Astrocyte of the hippocampus (primary cell): ENCODE results near the gene IRF7.

Source experiments
- DNase-seq: peaks from one replicate; pipeline ENCODE4 v3.0.0; 2011; ENCODE audit warnings: low read depth, low spot score

IRF7 gene

DNA sequence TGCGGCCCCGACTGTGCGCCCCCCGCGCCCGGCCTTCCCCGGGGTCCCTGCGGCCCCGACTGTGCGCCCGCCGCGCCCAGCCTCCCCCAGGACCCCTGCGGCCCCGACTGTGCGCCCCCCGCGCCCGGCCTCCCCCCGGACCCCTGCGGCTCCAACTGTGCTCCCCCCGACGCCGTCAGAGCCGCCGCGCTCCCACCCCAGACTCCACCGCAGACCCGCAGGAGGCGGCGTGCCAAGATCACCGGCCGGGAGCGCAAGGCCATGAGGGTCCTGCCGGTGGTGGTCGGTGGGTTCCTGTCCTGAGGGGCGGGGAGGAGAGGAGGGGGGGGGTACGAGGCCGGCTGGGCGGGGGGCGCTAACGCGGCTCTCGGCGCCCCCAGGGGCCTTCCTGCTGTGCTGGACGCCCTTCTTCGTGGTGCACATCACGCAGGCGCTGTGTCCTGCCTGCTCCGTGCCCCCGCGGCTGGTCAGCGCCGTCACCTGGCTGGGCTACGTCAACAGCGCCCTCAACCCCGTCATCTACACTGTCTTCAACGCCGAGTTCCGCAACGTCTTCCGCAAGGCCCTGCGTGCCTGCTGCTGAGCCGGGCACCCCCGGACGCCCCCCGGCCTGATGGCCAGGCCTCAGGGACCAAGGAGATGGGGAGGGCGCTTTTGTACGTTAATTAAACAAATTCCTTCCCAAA lies 24.4 kb upstream of the IRF7 start:
- DNase-seq, result no peak

DNA sequence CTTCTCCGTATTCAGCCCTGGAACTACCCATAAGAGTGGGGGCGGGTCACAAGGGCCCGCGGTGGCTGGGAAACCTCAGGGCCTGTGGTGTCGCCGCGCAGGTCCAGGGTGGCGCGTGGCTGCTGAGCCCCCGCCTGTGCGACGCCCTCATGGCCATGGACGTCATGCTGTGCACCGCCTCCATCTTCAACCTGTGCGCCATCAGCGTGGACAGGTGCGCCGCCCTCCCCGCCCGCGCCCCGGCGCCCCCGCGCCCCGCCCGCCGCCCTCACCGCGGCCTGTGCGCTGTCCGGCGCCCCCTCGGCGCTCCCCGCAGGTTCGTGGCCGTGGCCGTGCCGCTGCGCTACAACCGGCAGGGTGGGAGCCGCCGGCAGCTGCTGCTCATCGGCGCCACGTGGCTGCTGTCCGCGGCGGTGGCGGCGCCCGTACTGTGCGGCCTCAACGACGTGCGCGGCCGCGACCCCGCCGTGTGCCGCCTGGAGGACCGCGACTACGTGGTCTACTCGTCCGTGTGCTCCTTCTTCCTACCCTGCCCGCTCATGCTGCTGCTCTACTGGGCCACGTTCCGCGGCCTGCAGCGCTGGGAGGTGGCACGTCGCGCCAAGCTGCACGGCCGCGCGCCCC lies 23.7 kb upstream of the IRF7 start:
- peak; percentile 38 for DNase-seq

DNA sequence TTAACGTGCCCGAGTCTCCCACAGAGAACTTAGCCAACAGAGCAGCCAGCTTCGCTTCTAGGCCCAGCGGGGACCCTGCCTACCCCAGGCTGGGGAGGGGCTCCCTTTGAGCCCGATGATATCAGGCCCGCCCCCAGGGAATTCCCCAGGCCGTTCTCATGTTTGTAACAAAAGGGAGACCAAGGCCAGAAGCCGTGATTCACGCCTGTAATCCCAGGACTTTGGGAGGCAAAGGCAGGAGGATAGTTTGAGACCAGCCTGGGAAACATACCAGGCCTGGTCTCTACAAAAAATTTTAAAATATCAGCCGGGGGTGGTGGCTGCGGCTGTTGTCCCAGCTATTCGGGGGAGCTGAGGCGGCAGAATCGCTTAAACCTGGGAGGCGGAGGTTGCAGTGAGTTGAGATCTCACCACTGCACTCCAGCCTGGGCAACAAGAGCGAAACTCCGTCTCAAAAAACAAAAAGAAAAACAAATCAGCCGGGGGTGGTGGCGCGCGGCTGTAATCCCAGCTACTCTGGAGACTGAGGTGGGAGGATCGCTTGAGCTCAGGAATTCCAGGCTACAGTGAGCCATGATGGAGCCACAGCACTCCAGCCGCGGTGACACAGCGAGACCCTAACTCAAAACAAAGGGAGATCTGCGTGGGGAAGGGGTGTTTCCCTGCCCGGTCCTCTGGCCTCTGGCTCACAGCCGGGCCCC lies 23.0 kb upstream of the IRF7 start:
- peak; percentile 84 for DNase-seq

DNA sequence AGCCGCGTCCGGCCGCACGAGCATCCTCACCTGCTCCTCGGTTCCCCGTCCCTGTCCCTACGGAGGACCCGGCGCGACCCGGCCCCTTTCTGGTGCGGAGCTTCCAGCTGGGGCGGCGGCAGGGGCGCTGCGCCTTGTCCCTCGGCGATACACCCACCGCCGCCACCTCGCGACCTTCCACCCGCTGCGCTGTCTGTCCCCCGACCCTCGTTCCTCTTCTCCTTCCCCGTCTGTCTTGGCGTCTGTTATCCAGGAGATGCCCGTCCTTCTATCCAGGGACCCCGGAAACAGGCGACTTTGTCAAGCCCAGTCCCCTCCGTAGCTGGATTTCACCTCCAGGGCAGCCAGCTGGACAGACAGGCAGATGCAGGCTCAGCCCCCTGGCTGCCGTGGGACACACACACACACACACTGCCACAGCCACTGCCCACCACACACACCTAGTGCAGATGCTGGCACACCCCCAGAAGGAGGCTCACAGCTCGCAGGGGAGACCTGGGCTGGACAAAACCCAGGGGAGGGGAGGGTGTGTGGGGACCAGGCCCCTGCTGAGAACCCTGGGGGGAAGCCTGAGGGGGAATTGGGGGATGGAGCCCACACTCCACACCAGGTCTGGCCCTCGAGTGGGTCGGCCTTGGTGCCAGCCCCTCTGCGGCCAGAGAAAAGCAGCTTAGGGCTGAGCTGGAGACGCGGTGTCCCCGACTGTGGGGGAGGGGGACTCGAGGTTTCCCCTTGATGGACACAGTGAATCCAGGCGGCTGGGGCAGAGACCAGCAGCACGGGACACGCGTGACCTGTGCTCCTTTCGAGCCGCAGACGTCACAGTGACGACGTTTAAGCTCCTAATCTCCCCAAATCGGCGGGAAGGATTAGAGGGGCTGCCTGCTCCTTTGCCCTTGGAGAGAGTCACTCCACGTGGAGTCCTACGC lies 22.1 kb upstream of the IRF7 start:
- DNase-seq, result peak; percentile 46

DNA sequence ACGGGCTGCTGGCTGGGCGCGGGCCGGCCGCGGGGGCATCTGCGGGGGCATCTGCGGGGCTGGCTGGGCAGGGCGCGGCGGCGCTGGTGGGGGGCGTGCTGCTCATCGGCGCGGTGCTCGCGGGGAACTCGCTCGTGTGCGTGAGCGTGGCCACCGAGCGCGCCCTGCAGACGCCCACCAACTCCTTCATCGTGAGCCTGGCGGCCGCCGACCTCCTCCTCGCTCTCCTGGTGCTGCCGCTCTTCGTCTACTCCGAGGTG lies 21.5 kb upstream of the IRF7 start:
- no peak for DNase-seq

DNA sequence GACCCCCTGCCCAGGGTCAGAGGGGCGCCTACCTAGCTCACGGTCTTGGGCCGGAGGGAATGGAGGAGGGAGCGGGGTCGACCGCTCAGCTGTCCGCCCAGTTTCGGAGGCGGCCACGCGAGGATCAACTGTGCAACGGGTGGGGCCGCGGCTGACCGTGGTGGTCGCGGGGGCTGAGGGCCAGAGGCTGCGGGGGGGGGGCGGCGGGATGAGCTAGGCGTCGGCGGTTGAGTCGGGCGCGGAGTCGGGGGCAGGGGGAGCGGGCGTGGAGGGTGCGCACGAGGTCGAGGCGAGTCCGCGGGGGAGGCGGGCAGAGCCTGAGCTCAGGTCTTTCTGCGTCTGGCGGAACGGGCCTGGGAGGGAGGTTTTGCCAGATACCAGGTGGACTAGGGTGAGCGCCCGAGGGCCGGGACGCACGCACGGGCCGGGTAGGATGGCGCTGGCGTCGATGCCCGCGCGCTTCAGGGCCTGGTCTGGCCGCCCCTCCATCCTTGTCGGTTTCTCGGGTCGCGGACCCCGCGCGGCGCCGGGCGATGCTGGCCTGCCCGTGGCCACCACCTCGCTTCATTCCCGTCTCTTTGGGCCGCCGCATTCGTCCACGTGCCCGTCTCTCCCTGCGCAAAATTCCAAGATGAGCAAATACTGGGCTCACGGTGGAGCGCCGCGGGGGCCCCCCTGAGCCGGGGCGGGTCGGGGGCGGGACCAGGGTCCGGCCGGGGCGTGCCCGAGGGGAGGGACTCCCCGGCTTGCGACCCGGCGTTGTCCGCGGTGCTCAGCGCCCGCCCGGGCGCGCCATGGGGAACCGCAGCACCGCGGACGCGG lies 21.0 kb upstream of the IRF7 start, which contains the start of gene DRD4:
Gene DRD4 (plus strand): TSS at position 759 of the 822 bp plus-strand sequence. CDS start 36 bp downstream, at position 795.
- DNase-seq, result peak; percentile 81

DNA sequence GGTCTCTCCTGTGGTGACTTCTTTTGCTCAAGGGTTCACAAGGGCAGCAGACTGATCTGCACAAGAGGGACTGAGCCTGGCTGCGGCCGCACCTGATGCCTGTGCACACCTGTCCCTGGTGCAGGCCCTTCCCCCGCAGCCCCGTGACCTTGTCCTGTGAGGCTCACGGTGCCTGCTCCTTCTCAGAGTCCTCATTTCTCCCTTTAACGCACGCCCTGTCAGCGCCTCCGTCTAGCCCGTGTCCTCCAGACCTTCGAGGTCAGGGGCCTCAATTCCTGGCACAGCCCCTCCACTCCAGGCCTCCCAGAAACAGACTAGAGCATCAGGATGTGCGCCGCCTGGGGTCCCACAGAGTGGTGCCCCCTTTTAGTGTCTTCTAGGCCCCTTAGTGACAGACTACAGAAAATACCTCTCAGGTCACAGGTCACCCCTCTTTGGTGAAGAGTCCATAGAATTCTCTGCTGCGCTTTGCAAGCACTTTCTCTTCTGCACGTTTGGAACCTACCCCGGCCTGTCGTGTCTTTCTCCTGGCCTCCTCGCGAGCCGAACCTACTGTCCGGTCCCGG lies 20.3 kb upstream of the IRF7 start:
- DNase-seq, result no peak

DNA sequence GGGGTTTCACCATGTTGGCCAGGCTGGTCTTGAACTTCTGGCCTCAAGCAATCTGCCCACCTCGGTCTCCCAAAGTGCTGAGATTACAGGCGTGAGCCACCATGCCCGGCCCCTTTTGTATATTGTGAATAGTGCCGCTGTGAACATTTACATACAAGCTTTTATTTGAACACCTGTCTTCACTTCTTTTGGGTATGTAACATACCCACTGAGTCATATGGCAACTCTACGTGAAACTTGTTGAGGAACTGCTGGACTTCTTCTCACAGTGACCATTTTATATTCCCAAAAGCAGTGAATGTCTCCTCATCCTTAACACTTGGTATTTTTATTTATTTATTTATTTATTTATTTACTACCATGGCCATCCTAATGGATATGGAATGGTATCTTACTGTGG lies 15.1 kb upstream of the IRF7 start:
- no peak for DNase-seq

DNA sequence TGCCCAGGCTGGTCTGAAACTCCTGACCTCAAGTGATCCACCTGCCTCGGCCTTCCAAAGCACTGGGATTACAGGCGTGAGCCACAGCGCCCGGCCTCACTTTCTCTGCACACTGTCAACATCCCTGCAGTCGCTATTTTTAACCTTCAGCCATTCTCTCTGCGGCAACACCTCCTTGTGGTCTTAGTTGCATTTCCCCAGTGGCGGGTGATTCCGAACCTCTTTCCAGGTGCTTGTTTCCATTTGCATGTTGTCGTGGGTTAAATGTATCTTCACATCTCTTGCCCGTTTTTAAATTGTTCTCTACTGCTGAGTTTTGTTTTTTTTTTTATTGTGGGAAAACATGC lies 13.5 kb upstream of the IRF7 start:
- DNase-seq, result peak; percentile 53

DNA sequence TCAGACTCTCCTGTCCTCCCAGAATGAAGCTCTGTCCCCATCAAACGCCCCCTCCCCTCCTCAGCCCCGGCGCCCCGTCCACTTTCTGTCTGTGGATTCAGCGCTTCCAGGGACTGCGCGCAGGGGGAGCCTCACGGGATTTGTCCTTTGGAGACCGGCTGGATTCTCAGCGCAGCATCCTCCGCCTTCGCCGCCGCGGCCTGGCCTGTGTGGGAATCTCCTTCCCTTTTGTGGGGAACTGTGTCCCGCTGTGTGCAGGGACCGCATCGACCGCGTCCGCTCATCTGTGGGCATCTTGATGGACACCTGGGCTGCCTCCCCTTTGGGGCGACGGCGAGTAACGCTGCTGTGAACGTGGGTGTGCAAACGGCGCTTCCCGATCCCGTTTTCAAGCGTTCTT lies 12.3 kb upstream of the IRF7 start:
- DNase-seq, result no peak

DNA sequence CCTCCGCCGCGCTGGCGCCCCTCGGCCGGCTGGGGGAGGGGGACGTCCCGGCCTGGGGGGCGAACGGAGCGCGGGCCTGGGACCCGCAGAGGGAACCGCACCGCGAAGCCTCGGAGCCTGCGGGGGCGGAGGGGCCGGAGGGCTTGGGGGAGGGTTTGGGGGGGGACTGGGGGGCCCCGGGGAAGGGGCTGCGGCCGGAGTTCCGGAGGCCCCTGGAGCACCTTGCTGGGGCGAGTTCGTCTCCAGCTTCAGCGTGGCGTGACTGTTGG lies 11.5 kb upstream of the IRF7 start:
- no peak for DNase-seq

DNA sequence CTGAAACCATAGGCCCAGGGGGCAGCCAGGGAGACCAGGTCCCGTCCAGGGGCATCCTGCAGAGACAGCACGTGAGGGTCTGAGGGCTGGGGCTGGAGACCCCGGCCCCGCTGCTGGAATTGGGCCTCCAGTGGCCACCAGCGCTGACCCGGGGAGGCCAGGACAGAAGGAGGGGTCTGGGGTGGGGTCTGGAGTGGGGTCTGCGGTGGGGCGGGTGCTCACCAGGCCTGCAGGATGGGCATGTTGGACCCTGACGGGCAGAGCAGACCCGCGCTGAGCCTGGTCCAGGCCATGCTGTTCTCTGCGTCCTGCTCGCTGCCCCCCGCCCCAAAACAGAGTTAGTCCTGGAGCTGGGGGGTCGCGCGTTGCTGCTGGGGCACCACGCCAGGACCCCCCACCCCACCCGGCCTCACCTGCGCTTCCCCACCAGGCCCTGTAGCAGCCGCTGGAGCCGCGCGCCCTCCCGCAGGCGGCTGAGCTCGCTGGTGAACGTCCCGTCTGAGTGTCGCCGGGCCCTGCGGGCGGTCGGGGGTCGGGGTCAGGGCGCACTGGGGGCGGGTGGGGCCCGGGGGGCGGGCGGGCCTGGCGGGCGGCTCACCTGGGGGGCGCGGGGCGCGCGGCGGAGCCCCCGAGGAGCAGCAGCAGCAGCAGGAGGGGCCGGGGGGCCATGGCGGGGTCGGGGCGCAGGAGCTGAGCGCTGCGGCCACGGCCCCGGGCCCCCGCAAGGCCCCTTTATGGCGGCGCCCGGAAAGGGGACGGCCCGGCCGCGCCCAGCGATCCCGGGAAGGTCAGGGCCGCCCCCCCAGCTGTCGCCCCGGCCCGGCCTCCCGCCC lies 10.9 kb upstream of the IRF7 start, which contains the start of gene SCT:
Gene SCT (minus strand): TSS at position 707 of the 833 bp plus-strand sequence. CDS start 38 bp downstream, at position 669.
- no peak for DNase-seq

DNA sequence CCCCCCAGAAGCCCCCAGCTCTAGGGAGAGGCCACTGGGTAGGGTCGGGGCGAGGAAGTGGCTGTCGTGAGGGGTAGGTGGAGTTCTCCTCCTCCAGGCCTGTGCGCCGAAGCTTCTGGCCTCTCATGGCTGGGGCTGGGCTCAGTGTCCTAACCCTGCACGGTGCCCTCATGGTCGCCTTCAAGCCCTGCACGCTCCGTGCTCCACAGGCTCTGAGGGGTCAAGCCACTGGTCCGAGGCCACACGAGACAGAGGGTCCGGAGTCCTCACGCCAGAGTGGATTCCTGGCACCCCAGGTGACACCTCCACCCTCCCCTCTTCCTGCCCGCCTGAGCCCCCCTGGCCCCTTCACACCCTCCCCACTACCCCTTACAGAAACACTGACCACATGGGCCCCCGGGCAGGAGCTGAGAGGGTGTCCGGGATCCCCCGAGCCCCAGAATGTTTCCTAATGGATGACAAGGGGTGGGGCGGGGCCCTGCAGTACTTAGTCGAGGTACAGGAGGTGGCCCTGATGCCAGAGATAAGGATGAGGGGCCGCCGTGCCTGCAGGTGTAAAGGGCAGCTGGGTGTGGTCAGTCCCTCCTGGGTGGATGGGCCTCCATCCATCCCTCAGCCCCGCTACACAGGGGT lies 10.0 kb upstream of the IRF7 start:
- DNase-seq, result no peak

DNA sequence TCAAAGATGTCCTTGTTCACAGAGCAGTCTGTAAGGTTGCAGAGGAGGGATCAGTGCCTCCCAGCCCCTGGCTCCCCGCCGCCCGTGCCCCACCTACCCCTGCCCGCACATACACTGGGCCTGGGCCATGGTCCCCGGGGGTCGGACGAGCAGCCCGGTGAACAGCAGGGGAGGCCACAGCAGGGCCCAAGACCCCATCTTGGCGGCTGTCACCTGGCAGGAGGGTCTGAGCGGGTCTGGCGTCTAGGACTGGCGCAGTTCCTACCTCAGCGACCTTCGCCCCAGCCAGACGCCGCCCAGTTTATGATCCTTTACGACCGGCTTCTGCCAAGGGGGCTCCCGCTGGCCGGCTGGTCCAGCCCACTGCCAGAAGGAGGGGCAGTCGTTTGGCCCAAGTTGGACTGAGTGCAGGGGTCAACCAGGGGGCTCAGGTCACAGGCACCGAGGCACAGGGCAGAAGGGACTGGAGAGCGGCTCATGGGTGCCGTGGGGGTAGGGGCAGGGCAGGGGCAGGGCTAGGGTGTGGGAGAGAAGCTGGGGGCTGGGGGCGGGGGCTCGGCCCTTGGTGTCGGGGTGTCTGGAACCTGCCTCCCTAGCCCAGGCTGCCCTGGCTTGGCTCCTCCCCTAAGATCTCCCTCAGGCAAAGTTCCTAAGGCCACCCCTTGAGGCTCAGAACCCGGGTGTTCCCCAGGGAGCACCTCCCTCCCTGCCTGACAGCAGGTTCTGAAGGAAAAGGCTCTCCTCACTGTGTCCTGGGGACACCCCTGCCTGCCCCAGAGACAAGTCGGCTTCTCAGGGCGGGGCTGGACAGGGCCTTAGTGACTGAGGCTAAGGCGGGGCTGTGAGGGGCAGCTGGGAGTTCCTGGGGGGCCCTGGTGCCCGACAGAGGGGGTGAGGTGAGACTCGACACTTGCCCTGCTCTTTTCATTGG lies 9.2 kb upstream of the IRF7 start, which contains the start of gene CDHR5:
Gene CDHR5 (minus strand): TSS at position 251 of the 931 bp plus-strand sequence. CDS start 53 bp downstream, at position 198.
- DNase-seq, result no peak

DNA sequence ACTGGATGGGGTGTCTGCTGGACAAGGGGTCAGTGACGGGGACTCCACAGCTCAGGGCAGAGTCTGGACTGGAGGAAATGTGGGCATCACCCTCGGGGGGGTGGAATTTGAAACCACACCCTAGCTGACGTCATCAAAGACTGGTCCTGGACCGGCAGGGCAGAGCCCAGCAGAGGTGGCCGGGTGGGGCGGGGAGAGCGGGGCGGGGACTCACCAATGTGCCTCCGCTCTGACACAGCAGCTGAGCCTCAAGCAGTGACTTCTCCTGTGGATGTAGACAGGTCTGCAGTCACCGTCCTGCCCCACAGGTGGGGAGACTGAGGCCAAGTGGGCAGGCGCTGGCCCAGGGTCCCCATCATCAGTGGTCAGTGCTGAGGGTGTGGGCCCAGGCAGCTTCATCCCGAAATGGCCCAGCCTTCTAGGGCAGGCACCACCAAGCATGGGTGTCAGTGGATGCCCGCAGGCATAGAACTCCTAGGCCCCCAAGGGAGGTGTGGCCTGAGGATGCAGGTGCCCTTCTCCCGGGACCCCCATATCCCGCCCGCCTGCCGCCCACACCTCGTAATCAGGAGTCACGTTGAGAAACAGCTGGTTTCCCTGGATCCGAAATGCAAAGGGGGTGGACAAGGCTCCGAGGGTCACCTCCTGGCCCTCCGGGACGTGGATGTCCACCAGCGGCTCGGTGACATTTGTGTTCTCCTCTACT lies 8.4 kb upstream of the IRF7 start:
- no peak for DNase-seq

DNA sequence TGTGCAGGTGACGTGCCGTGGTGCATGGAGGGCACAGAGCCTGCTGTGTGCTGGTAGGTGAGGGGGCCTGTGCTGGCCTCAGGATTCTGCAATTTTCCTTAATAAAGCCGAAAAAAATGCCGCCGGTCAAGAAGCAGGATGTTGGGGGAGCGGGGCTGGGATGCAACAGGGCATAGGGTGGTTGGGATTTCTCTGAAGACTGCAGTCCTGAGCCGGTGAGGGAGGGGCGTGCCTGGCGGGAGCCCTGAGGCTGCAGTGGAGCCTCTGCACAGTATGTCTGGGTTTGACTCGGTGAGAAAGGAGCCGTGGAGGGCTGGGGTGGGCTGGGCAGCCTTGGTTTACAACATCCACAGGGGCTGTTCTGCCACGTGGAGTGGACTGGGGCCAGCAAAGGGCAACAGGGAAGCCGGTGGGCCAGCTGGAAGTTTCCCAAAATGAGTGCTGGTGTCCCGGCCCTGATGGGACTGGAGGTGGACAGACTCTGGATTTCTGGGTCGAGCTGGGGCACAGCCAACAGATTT lies 7.7 kb upstream of the IRF7 start:
- DNase-seq, result no peak

DNA sequence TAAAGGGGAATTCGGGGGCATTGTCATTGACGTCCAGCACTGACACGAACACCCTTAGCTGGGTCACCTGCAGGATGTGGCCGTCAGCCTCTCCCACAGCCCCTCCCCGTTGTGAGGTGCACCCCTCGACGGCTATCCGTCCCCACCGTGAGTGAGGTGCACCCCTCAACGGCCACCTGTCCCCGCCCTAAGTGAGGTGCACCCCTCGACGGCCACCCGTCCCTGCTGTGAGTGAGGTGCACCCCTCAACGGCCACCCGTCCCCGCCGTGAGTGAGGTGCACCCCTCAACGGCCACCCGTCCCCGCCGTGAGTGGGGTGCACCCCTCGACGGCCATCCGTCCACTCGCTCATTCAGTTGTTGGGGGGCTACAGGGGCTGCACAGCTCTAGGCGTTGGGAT lies 6.1 kb upstream of the IRF7 start:
- DNase-seq, result no peak
